ENCODE results near the gene HK1. TPM values are rescaled to one million over a fixed set of nuclear protein-coding genes. Genes with fewer than 3 reads are reported as not detected.
A peak's percentile ranks its signal among the peaks of the same experiment; 100 is the strongest.
"Not testable (repeated sequence)": the region's sequence is repeated elsewhere in the genome, so short reads cannot be mapped to it uniquely, and the experiment has no call there.

Gene HK1
- total and polyA plus RNA-seq, 11 donors, result 83.0 to 310 (median 227) TPM

DNA sequence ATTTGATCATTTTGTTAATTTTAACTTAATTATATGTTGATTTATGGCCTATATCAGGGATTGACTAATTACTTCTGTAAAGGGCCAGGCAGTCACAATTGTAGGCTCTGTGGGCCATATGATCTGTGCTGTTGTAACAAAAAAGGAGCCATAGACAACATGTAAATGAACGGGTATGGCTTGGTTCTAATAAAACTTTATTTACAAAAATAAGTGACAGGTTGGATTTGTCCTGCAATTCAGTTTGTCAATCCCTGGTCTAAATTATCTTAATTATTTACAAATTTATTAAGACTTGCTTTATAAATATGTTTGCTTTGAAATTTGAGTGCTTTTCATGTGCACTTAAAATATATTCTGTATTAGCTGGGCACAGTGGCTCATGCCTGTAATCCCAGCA is 2.9 kb upstream of the HK1 start:
- intact Hi-C loops (cut with DNase I), result no loop called here
- no peak for ATAC-seq
- H3K4me1 ChIP-seq, result peaks cover 0 to 19% (median 7%) of the 10 kb centered on the region in 12 donors
- H3K4me3 ChIP-seq, result no peak overlapping the region
- H3K36me3 ChIP-seq, result no peaks in the 10 kb centered on the region
- H3K27ac ChIP-seq, result no peak overlapping the region
- WGBS, 4 donors, result 93 to 98% (median 95%) methylated on average over 1 of the region's 1 CpG
- H3K27me3 ChIP-seq, result no peaks in the 10 kb centered on the region
- H3K9me3 ChIP-seq, result peaks cover 0 to 11% (median 0%) of the 10 kb centered on the region in 12 donors
- no peak for DNase-seq
- TF ChIP-seq, protein P1, sequence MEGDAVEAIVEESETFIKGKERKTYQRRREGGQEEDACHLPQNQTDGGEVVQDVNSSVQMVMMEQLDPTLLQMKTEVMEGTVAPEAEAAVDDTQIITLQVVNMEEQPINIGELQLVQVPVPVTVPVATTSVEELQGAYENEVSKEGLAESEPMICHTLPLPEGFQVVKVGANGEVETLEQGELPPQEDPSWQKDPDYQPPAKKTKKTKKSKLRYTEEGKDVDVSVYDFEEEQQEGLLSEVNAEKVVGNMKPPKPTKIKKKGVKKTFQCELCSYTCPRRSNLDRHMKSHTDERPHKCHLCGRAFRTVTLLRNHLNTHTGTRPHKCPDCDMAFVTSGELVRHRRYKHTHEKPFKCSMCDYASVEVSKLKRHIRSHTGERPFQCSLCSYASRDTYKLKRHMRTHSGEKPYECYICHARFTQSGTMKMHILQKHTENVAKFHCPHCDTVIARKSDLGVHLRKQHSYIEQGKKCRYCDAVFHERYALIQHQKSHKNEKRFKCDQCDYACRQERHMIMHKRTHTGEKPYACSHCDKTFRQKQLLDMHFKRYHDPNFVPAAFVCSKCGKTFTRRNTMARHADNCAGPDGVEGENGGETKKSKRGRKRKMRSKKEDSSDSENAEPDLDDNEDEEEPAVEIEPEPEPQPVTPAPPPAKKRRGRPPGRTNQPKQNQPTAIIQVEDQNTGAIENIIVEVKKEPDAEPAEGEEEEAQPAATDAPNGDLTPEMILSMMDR (IDR thresholded peaks at IDR 0.05), result no peak
- no peak for TF ChIP-seq POLR2A (IDR thresholded peaks at IDR 0.05)

DNA sequence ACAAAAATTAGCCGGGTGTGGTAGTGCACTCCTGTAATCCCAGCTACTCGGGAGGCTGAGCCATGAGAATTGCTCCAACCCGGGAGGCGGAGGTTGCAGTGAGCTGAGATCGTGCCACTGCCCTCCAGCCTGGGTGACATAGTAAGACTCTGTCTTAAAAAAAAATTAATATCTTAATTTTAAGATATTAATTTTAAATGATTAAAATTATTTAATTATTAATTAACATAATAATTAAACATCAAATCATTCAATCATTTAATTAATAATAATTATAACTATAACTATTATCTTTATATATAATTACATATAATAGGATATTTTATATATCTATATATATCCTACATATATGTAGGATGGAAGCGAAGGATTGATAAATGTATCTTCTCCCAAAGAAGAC is 1.8 kb upstream of the HK1 start:
- WGBS, 4 donors, result 85 to 97% (median 94%) methylated on average over 6 of the region's 6 CpGs
- Histone ChIP-seq H3K4me1 (peaks cover 0 to 19% (median 7%) of the 10 kb centered on the region in 12 donors), H3K36me3 (no peaks in the 10 kb centered on the region), H3K27ac (no peak overlapping the region), H3K9me3 (peaks cover 0 to 11% (median 0%) of the 10 kb centered on the region in 12 donors), H3K4me3 (no peak overlapping the region), H3K27me3 (no peaks in the 10 kb centered on the region)
- ATAC-seq (no peak), DNase-seq (no peak)
- no peak for TF ChIP-seq POLR2A (IDR thresholded peaks at IDR 0.05)
- TF ChIP-seq, protein P1 (IDR thresholded peaks at IDR 0.05), result no peak
- intact Hi-C loops (cut with DNase I), result no loop called here

DNA sequence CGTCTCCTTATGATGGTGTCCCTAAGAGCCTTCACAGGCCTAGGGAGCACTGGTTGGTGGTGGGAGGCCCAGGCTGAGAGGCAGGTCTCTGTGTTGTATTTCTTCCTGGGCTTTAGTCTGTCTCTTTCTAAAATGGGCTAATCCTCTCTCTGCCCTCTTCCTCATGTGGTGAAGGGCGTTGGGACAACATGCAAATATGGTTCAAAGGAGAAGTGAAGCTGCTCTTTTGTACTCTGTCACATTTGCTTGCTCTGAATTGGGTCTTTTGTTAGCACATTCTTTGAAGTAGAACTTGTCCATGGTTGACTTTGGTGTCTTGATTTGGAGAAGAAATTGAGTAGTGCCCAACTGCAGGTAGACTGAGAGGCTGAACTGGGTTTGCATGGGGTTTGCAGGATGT is 814 bp downstream of the HK1 start:
- H3K27ac ChIP-seq, result peak overlapping the region in 3 of 12 donors; percentile 1 to 66 (median 34)
- H3K9me3 ChIP-seq, result no peaks in the 10 kb centered on the region
- no peaks in the 10 kb centered on the region for H3K36me3 ChIP-seq
- peaks cover 0 to 26% (median 10%) of the 10 kb centered on the region in 12 donors for H3K4me1 ChIP-seq
- TF ChIP-seq, protein P1 (IDR thresholded peaks at IDR 0.05), result no peak
- TF ChIP-seq POLR2A (IDR thresholded peaks at IDR 0.05), result no peak
- 83 to 94% (median 88%) methylated on average over 2 of the region's 2 CpGs for WGBS, 4 donors
- intact Hi-C loops (cut with DNase I), result no loop called here
- DNase-seq (no peak), ATAC-seq (peak in 1 of 4 donors; percentile 46)
- H3K4me3 ChIP-seq, result no peak overlapping the region
- H3K27me3 ChIP-seq, result no peaks in the 10 kb centered on the region

DNA sequence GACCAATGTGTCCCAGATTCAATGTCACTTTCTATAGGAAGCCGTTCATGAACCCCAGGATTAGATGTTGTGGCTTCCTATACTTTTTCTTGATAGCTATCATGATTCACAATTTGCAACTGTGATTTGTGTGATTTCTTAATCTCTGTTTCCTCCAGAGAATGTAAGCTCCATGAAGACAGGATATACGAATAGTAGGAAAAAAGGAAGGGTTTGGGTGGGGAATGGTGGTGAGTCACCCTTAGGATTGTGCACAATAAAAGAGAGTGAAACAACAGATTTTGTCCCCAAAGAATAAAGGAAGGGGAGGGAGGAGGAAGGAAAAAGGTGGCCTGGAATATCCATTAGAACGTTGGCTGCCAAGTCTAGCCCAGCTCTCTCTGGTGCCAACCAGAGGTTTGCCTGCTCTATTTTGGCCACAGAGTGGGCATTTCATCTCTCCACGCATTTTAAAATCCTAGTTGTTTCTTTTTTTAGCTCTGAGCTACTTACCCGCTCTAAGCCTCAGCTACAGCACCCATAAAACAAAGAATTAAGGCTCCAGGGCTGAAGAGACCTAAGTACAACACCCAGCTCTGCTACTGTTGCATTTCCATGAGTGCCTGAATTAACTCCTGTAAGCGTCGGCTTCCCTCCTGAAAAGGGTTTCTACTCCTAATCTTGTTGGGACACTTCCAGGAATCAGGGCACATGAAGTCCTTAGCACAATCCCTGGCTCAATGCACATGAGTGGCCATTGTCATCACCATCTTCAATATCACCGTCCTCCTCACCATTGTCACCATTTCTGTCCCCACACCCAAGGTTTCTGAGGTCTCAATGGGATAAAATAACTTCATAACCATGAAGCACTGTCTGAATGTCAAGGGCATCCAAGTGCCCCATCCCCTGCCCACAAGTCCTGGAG is 3.5 kb downstream of the HK1 start:
- TF ChIP-seq POLR2A (IDR thresholded peaks at IDR 0.05), result no peak
- TF ChIP-seq, protein P1 (IDR thresholded peaks at IDR 0.05), result no peak
- peak overlapping the region in 3 of 12 donors; percentile 28 to 56 (median 47) for H3K27ac ChIP-seq
- WGBS, 4 donors, result 52 to 61% (median 58%) methylated on average over 8 of the region's 8 CpGs
- no peaks in the 10 kb centered on the region for H3K9me3 ChIP-seq
- no peaks in the 10 kb centered on the region for H3K27me3 ChIP-seq
- ATAC-seq (peak; percentile 47 to 75 (median 60)), DNase-seq (no peak)
- intact Hi-C loops (cut with DNase I), result no loop called here
- peaks cover 0 to 26% (median 10%) of the 10 kb centered on the region in 12 donors for H3K4me1 ChIP-seq
- no peaks in the 10 kb centered on the region for H3K36me3 ChIP-seq
- H3K4me3 ChIP-seq, result no peak overlapping the region

DNA sequence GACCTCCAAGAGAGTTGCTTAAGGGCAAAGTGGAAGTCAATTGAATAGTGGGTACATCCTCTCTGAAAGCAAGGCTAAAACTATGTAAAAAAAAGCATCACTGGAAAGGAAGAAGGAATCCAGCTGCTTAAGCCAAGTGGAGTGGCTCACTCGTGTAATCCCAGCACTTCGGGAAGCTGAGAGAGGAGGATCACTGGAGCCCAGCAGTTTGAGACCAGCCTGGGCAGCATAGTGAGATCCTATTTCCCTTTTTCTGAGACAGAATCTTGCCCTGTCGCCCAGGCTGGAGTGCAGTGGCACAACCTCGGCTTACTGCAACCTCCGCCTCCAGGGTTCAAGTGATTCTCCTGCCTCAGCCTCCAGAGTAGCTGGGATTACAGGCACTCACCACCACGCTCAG is 6.1 kb downstream of the HK1 start:
- WGBS, 4 donors, result 79 to 93% (median 82%) methylated on average over 6 of the region's 6 CpGs
- H3K4me1 ChIP-seq, result peaks cover 0 to 16% (median 3%) of the 10 kb centered on the region in 12 donors
- H3K36me3 ChIP-seq; intact Hi-C loops (cut with DNase I); ATAC-seq; H3K27ac ChIP-seq; H3K9me3 ChIP-seq; DNase-seq; H3K27me3 ChIP-seq; H3K4me3 ChIP-seq: not testable (repeated sequence)
